AG04450 (cell line): ENCODE results near the gene TRIM24. TPM values are rescaled to one million over a fixed set of nuclear protein-coding genes. Genes with fewer than 3 reads are reported as not detected.
"Not testable (repeated sequence)": the region's sequence is repeated elsewhere in the genome, so short reads cannot be mapped to it uniquely, and the experiment has no call there.

Source experiments
- CTCF ChIA-PET: fragments of 300-600, 350-600 bp; formaldehyde crosslinking; extraction: SDS; loops from one replicate; lab custom pipeline; 2022; ENCODE audit warnings: antibody characterized with exemption, inconsistent platforms; lab: Charles Lee
- POLR2A ChIA-PET: fragments of 350-600 bp; formaldehyde crosslinking; extraction: SDS; loops from one replicate; lab custom pipeline; 2021; ENCODE audit warnings: antibody characterized with exemption, inconsistent platforms; lab: Yijun Ruan, JAX
- DNase-seq: peaks from one replicate; pipeline ENCODE4 v3.0.0-alpha.2; 2011; ENCODE audit warnings: low read depth, low spot score
- H3K27ac ChIP-seq: one replicate; pipeline ENCODE4 v1.5.1; 2012; ENCODE audit warnings: low read depth, low read length, control low read depth
- H3K27me3 ChIP-seq: one replicate; pipeline ENCODE4 v1.6.0; 2012; ENCODE audit warnings: low read length; ENCODE audit not compliant: control insufficient read depth, insufficient read depth
- H3K4me3 ChIP-seq: 2 replicates; pipeline ENCODE4 v1.5.1; 2011; ENCODE audit warnings: mild to moderate bottlenecking, low read depth, low read length, control low read depth
- H3K9me3 ChIP-seq: 2 replicates; pipeline ENCODE4 v1.5.1; 2012; ENCODE audit warnings: low read length; ENCODE audit not compliant: control insufficient read depth, insufficient read depth
- CTCF ChIP-seq: IDR thresholded peaks from 2 replicates; pipeline ENCODE4 v1.5.1; 2011; ENCODE audit warnings: low read depth, low read length, control low read depth, inconsistent platforms
- polyA minus RNA-seq: library from RNA; depleted of rRNA, polyadenylated mRNA; stranded (reverse); fragments of >200 nt; gene quantifications from 2 replicates; pipeline ENCODE4 v1.2.3, GENCODE V29; 2011; rRNA and poly(A)+ RNA removed
- polyA plus RNA-seq: library from polyadenylated mRNA; depleted of rRNA; stranded (reverse); fragments of >200 nt; gene quantifications from 2 replicates; pipeline ENCODE4 v1.2.3, GENCODE V29; 2011; rRNA removed

Gene TRIM24
- 7.1 and 9.3 TPM in 2 replicates for polyA plus RNA-seq
- polyA minus RNA-seq = 9.3 and 11.4 TPM in 2 replicates

DNA sequence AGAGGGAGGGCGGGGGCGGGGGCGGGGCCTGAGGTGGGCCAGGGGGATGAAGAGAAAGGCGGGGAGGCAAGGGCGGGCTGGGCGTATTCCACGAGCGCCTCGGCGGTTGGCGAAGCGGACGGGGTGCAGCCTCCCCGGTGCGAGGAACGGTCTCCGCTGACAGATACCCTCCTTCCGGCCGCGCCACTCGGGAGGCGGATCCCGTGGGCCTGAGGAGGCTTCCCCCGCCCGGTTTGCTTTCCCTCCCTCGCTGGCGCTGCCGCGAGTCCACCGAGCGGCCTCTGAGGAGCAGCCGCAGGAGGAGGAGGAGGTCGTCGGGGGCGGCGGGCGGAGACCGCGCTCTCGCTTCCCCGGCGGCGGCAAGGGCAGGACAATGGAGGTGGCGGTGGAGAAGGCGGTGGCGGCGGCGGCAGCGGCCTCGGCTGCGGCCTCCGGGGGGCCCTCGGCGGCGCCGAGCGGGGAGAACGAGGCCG lies at the start of gene TRIM24:
TSS of gene TRIM24 (plus strand) at position 84 of the 473 bp plus-strand sequence. CDS start at position 374, 290 bp downstream.
- Histone ChIP-seq H3K27ac (peak within 1 kb of the TSS; percentile 52), H3K9me3 (no peaks in the 10 kb centered on the region), H3K4me3 (peak within 1 kb of the TSS; percentile 70), H3K27me3 (no peaks in the 10 kb centered on the region)
- POLR2A ChIA-PET = no interaction called here
- DNase-seq = no peak
- no peak for TF ChIP-seq CTCF
- CTCF ChIA-PET = interaction anchor here (1.2 kb wide), 2 partner anchors 8 to 11 kb away, joined by 3 to 7 read pairs; no protein-coding TSS in a partner anchor

GRCh38 chr7:138412077-138412476 lies 48.0 kb upstream of the TRIM24 start:
- POLR2A ChIA-PET, H3K9me3 ChIP-seq, CTCF ChIA-PET, H3K4me3 ChIP-seq, DNase-seq, H3K27ac ChIP-seq, H3K27me3 ChIP-seq: not testable (repeated sequence)

GRCh38 chr7:138412921-138413320 lies 47.1 kb upstream of the TRIM24 start:
- H3K27ac ChIP-seq, CTCF ChIA-PET, H3K9me3 ChIP-seq, DNase-seq, POLR2A ChIA-PET, H3K27me3 ChIP-seq, H3K4me3 ChIP-seq: not testable (repeated sequence)

DNA sequence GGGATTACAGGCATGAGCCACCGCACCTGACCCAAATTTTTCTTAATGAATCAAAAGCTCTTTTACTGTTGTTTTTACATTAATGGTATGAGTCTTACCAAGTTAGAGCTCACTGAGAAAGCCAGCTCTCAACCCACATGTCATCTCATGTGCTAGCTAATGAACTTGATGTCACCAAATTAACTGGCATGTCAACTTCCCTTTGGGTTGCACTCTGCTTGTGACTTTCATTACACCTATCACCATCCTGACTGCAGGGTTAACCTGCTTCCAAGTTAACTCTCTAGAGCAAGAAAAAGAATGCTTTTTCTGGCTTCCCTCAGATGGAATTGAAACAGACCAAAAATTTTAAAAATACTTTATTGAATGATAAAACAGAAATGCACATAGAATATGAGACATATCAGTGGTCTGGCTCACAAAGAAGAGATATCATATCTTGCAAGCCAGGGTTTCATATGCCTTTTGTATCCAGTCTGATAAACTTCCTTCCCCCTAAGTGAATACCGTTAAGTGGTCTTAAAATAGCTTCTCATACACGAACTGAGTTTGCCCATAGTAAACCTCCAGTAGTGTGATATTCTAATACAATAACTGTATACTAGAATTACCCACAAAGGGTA lies 42.9 kb upstream of the TRIM24 start:
- Histone ChIP-seq H3K27ac (no peak overlapping the region), H3K4me3 (no peak overlapping the region), H3K9me3 (peaks cover 3% of the 10 kb centered on the region), H3K27me3 (no peaks in the 10 kb centered on the region)
- no peak for DNase-seq
- TF ChIP-seq CTCF = no peak
- ChIA-PET CTCF (interaction anchor here (1.4 kb wide), 1 partner anchor 322 kb away, joined by 6 read pairs; no protein-coding TSS in a partner anchor), POLR2A (no interaction called here)

DNA sequence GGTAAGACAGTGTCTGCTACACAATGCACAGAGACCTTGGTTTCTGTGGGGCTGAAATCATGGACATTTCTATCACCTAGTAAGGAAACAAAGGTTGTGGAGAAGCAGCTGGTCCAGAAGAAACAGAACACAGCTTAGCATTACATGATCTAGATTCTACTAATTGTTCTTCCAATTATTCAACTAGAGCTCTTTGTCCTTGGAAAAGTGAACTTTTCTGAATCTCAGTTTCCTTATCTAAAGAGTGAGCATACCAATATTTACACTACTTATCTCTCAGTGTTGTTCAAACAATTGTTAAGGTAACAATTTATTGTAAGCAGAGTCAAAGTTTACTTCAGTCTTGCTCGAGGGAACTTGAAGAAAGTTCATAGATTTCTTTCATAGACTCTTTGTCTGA lies 42.3 kb upstream of the TRIM24 start:
- POLR2A ChIA-PET = no interaction called here
- no peak overlapping the region for H3K27ac ChIP-seq
- TF ChIP-seq CTCF = no peak
- CTCF ChIA-PET = interaction anchor here (1.4 kb wide), 1 partner anchor 321 kb away, joined by 6 read pairs; no protein-coding TSS in a partner anchor
- H3K4me3 ChIP-seq = no peak overlapping the region
- no peaks in the 10 kb centered on the region for H3K27me3 ChIP-seq
- H3K9me3 ChIP-seq = peaks cover 3% of the 10 kb centered on the region
- no peak for DNase-seq

DNA sequence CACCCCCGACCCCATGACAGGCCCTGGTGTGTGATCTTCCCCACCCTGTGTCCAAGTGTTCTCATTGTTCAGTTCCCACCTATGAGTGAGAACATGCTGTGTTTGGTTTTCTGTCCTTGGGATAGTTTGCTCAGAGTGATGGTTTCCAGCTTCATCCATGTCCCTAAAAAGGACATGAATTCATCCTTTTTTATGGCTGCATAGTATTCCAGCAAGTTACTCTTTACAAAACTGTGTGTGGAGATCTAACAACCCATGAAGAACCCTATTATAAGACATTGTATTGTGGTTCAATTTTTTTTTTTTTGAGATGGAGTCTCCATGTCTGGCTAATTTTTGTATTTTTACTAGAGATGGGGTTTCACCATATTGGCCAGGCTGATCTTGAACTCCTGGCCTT lies 41.7 kb upstream of the TRIM24 start:
- CTCF ChIA-PET, POLR2A ChIA-PET, H3K4me3 ChIP-seq, DNase-seq, H3K27me3 ChIP-seq, H3K27ac ChIP-seq, H3K9me3 ChIP-seq: not testable (repeated sequence)
